Left renal cortex interstitium (tissue), 4 donors: ENCODE results near the gene FOXO6. TPM values are rescaled to one million over a fixed set of nuclear protein-coding genes. Genes with fewer than 3 reads are reported as not detected.

Source experiments
- DNase-seq, 4 donors: peaks; one replicate each; pipeline ENCODE4 v3.0.0-alpha.2; 2013; ENCODE audit warnings: low read depth in 4 of 4, low spot score in 2 of 4, missing footprints in 1 of 4
- polyA plus RNA-seq, 4 donors: library from polyadenylated mRNA; unstranded; fragments of 120-200 nt; gene quantifications; one replicate each; pipeline ENCODE4 v1.2.1, GENCODE V29; 2013; ENCODE audit not compliant: insufficient read length in 4 of 4

FOXO6 gene
- polyA plus RNA-seq, 4 donors = 1.6 to 3.2 (median 2.4) TPM

- no peak for DNase-seq
Measured at GRCh38 chr1:41364442-41365319, 3.4 kb downstream of the FOXO6 start.

GRCh38 chr1:41365320-41365633 is 4.0 kb downstream of the FOXO6 start:
- DNase-seq = no peak

- no peak for DNase-seq
Measured at GRCh38 chr1:41365772-41366454, 4.7 kb downstream of the FOXO6 start.

- no peak for DNase-seq
Measured at GRCh38 chr1:41366455-41367287, 5.4 kb downstream of the FOXO6 start.

GRCh38 chr1:41367288-41367642 is 6.0 kb downstream of the FOXO6 start:
- DNase-seq = no peak

GRCh38 chr1:41368366-41368765 is 7.1 kb downstream of the FOXO6 start:
- DNase-seq = no peak

- no peak for DNase-seq
Measured at GRCh38 chr1:41368801-41369200, 7.6 kb downstream of the FOXO6 start.

- DNase-seq = no peak
Measured at GRCh38 chr1:41369531-41369930, 8.3 kb downstream of the FOXO6 start.

GRCh38 chr1:41370225-41370624 is 9.0 kb downstream of the FOXO6 start:
- no peak for DNase-seq

GRCh38 chr1:41370756-41371420 is 9.7 kb downstream of the FOXO6 start:
- no peak for DNase-seq

GRCh38 chr1:41371630-41372599 is 10.7 kb downstream of the FOXO6 start:
- DNase-seq = no peak

- no peak for DNase-seq
Measured at GRCh38 chr1:41372600-41372993, 11.4 kb downstream of the FOXO6 start.

GRCh38 chr1:41373373-41373772 is 12.1 kb downstream of the FOXO6 start:
- no peak for DNase-seq

GRCh38 chr1:41374711-41375110 is 13.5 kb downstream of the FOXO6 start:
- DNase-seq = no peak

- DNase-seq = no peak
Measured at GRCh38 chr1:41377397-41377796, 16.2 kb downstream of the FOXO6 start.

- DNase-seq = no peak
Measured at GRCh38 chr1:41378222-41378621, 17.0 kb downstream of the FOXO6 start.

GRCh38 chr1:41378999-41379737 is 17.9 kb downstream of the FOXO6 start:
- DNase-seq = no peak

- DNase-seq = no peak
Measured at GRCh38 chr1:41379738-41380130, 18.5 kb downstream of the FOXO6 start.

- no peak for DNase-seq
Measured at GRCh38 chr1:41380195-41380594, 19.0 kb downstream of the FOXO6 start.
